K562 (cell line): ENCODE data around the gene AJM1.

ENCODE experiments used
- IRF2 ChIP-seq: sonication (generic); formaldehyde crosslinking; IDR thresholded peaks from 2 replicates; pipeline ENCODE4 v1.8.1; 2022; ENCODE audit warnings: mild to moderate bottlenecking, missing genetic modification reagents
- ZNF24 ChIP-seq: fragments of 450-650 bp; IDR thresholded peaks from 2 replicates; pipeline ENCODE4 v1.6.1; 2016

DNA sequence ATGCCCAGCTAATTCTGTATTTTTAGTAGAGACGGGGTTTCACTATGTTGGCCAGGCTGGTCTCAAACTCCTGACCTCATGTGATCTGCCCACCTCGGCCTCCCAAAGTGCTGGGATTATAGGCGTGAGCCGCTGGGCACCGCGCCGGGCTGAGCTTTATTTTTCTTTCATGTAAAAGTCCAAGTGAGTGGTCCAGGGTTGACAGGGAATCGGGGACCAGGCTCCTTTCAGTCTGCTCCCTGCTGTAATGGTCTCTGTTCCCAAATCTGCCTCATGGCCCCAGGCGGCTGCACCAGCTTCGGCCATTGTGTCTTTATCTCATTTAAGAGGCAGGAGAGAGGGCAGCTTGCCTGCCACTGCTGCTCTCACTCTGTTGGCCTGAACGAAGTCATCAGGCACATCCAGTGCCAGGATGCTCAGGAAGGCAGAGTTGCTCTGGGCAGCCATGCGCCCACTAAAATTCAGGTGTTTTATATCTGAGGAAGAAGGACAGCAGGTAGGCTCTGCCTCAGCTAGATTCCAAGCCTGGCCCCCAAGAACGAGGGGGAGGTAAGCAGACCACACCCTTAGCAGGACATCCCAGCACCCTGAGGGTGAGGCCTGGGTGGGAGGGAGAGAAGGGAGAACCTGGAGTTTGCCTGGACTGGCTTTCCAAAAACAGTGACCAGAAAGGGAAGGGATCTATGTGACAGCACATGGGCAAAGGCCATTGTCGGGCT, 47.8 kb upstream of the AJM1 start:
- TF ChIP-seq ZNF24 (no peak), IRF2 (no peak)
